HG03103 (cell line): Measurements from ENCODE around the gene PRRT1.
"Not testable (repeated sequence)": the region's sequence is repeated elsewhere in the genome, so short reads cannot be mapped to it uniquely, and the experiment has no call there.

ENCODE experiments used
- ATAC-seq: cut with Tn5 transposase; IDR thresholded peaks from one replicate; pipeline ENCODE4 v1.9.1; 2021; ENCODE audit warnings: low read depth; ENCODE audit not compliant: unreplicated experiment

Gene PRRT1

GRCh38 chr6:32105433-32105832 lies 46.3 kb downstream of the PRRT1 start:
- ATAC-seq = no peak

- ATAC-seq = no peak
Observed at GRCh38 chr6:32102255-32102654, 49.5 kb downstream of the PRRT1 start.

GRCh38 chr6:32100251-32100650 lies 51.5 kb downstream of the PRRT1 start:
- not testable (repeated sequence) for ATAC-seq
